Loucy (cell line): ENCODE results near the gene TUT1.

ENCODE experiments used
- H2AFZ ChIP-seq: fragments of 200-600 bp; sonication (generic); 2 replicates; pipeline ENCODE4 v1.6.0; 2016; ENCODE audit warnings: antibody characterized with exemption, mild to moderate bottlenecking, low read length, moderate library complexity
- H3F3A ChIP-seq: fragments of 200-600 bp; 2 replicates; pipeline ENCODE4 v1.6.0; 2016; ENCODE audit warnings: antibody characterized with exemption, low read depth, mild to moderate bottlenecking
- H3K27me3 ChIP-seq: fragments of 200-600 bp; sonication (generic); 2 replicates; pipeline ENCODE4 v1.6.1; 2014; ENCODE audit warnings: low read length, mild to moderate bottlenecking; ENCODE audit not compliant: insufficient read depth, poor library complexity, severe bottlenecking
- H3K36me3 ChIP-seq: fragments of 200-600 bp; sonication (generic); 2 replicates; pipeline ENCODE4 v1.6.1; 2016; ENCODE audit warnings: low read length; ENCODE audit not compliant: insufficient read depth
- H3K4me1 ChIP-seq: fragments of 200-600 bp; sonication (generic); 2 replicates; pipeline ENCODE4 v1.5.1; 2014; ENCODE audit warnings: low read length, mild to moderate bottlenecking; ENCODE audit not compliant: insufficient read depth, poor library complexity, severe bottlenecking
- H3K4me2 ChIP-seq: fragments of 200-600 bp; sonication (generic); 2 replicates; pipeline ENCODE4 v1.6.0; 2014; ENCODE audit warnings: antibody characterized with exemption, low read length, low read depth, mild to moderate bottlenecking; ENCODE audit not compliant: poor library complexity, severe bottlenecking
- H3K4me3 ChIP-seq: fragments of 200-600 bp; sonication (generic); 2 replicates; pipeline ENCODE4 v1.5.1; 2014; ENCODE audit warnings: low read length, mild to moderate bottlenecking, mixed read lengths; ENCODE audit not compliant: poor library complexity, severe bottlenecking
- H3K79me2 ChIP-seq: fragments of 200-600 bp; sonication (generic); 2 replicates; pipeline ENCODE4 v1.6.1; 2014; ENCODE audit warnings: low read length; ENCODE audit not compliant: insufficient read depth
- H3K9ac ChIP-seq: fragments of 200-600 bp; sonication (generic); 2 replicates; pipeline ENCODE4 v1.6.0; 2014; ENCODE audit warnings: mild to moderate bottlenecking, low read depth, low read length, moderate library complexity; ENCODE audit not compliant: poor library complexity, severe bottlenecking
- H3K9me2 ChIP-seq: fragments of 200-600 bp; sonication (generic); replicated peaks from 2 replicates; pipeline ENCODE4 v1.6.1; 2016; ENCODE audit warnings: low read depth, low read length, mixed read lengths
- H3K9me3 ChIP-seq: fragments of 200-600 bp; sonication (generic); 2 replicates; pipeline ENCODE4 v1.6.1; 2014; ENCODE audit warnings: mild to moderate bottlenecking, antibody characterized with exemption, low read length, low read depth; ENCODE audit not compliant: insufficient read depth
- H4K20me1 ChIP-seq: fragments of 200-600 bp; sonication (generic); 2 replicates; pipeline ENCODE4 v1.6.0; 2014; ENCODE audit warnings: antibody characterized with exemption, low read length, mild to moderate bottlenecking; ENCODE audit not compliant: insufficient read depth, poor library complexity, severe bottlenecking
- EZH2phosphoT487 ChIP-seq: fragments of 200-600 bp; IDR thresholded peaks from 2 replicates; pipeline ENCODE4 v1.6.1; 2018; ENCODE audit warnings: antibody characterized with exemption, mild to moderate bottlenecking, moderate library complexity, borderline replicate concordance
- TF ChIP-seq, protein P1 (sequence below): fragments of 200-600 bp; sonication (generic); conservative IDR thresholded peaks from 2 replicates; pipeline ENCODE4 v1.5.1; 2014; ENCODE audit warnings: mild to moderate bottlenecking, antibody characterized with exemption, low read length

The TUT1 gene

GRCh38 chr11:62615521-62615920 lies 24.2 kb upstream of the TUT1 start:
- peaks cover 23% of the 10 kb centered on the region for H3K79me2 ChIP-seq
- no peaks in the 10 kb centered on the region for H3K9me2 ChIP-seq
- no peaks in the 10 kb centered on the region for H3K36me3 ChIP-seq
- no peak overlapping the region for H3K4me3 ChIP-seq
- no peaks in the 10 kb centered on the region for H4K20me1 ChIP-seq
- no peak overlapping the region for H2AFZ ChIP-seq
- H3K4me2 ChIP-seq = no peak overlapping the region
- TF ChIP-seq EZH2phosphoT487 = no peak
- TF ChIP-seq, protein P1, sequence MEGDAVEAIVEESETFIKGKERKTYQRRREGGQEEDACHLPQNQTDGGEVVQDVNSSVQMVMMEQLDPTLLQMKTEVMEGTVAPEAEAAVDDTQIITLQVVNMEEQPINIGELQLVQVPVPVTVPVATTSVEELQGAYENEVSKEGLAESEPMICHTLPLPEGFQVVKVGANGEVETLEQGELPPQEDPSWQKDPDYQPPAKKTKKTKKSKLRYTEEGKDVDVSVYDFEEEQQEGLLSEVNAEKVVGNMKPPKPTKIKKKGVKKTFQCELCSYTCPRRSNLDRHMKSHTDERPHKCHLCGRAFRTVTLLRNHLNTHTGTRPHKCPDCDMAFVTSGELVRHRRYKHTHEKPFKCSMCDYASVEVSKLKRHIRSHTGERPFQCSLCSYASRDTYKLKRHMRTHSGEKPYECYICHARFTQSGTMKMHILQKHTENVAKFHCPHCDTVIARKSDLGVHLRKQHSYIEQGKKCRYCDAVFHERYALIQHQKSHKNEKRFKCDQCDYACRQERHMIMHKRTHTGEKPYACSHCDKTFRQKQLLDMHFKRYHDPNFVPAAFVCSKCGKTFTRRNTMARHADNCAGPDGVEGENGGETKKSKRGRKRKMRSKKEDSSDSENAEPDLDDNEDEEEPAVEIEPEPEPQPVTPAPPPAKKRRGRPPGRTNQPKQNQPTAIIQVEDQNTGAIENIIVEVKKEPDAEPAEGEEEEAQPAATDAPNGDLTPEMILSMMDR = no peak
- H3K4me1 ChIP-seq = peaks cover 20% of the 10 kb centered on the region
- no peak overlapping the region for H3K9ac ChIP-seq
- H3K27me3 ChIP-seq = no peaks in the 10 kb centered on the region
- peaks cover 8% of the 10 kb centered on the region for H3F3A ChIP-seq
- H3K9me3 ChIP-seq = no peaks in the 10 kb centered on the region

- Histone ChIP-seq H3F3A (peaks cover 8% of the 10 kb centered on the region), H3K9me2 (no peaks in the 10 kb centered on the region), H4K20me1 (no peaks in the 10 kb centered on the region), H3K9me3 (no peaks in the 10 kb centered on the region), H3K27me3 (no peaks in the 10 kb centered on the region), H3K4me1 (peaks cover 16% of the 10 kb centered on the region), H2AFZ (no peak overlapping the region), H3K4me2 (no peak overlapping the region), H3K4me3 (no peak overlapping the region), H3K79me2 (peaks cover 17% of the 10 kb centered on the region; the same call in 1 of the 2 replicates), H3K36me3 (no peaks in the 10 kb centered on the region), H3K9ac (peak overlapping the region; percentile 17)
- TF ChIP-seq, protein P1 = no peak
- TF ChIP-seq EZH2phosphoT487 = no peak
These were observed 23.0 kb upstream of the TUT1 start for GRCh38 chr11:62614275-62614674.

DNA sequence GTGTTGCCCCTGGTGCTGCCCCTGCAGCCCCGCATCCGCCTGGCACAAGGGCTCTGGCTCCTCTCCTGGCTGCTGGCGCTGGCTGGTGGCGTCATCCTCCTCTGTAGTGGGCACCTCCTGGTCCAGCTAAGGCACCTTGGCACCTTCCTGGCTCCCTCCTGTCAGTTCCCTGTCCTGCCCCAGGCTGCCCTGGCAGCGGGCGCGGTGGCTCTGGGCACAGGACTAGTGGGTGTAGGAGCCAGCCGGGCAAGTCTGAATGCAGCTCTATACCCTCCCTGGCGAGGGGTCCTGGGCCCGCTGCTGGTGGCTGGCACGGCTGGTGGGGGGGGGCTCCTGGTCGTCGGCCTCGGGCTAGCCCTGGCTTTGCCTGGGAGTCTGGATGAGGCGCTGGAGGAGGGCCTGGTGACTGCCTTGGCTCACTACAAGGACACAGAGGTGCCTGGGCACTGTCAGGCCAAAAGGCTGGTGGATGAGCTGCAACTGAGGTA lies 22.0 kb upstream of the TUT1 start:
- H3K79me2 ChIP-seq = peaks cover 14% of the 10 kb centered on the region; the same call in 1 of the 2 replicates
- no peaks in the 10 kb centered on the region for H3K36me3 ChIP-seq
- no peaks in the 10 kb centered on the region for H3K9me2 ChIP-seq
- H3F3A ChIP-seq = peaks cover 8% of the 10 kb centered on the region
- peak overlapping the region; percentile 90 for H3K4me3 ChIP-seq
- H3K9ac ChIP-seq = no peak overlapping the region
- H3K9me3 ChIP-seq = no peaks in the 10 kb centered on the region
- no peak for TF ChIP-seq EZH2phosphoT487
- H3K4me2 ChIP-seq = peak overlapping the region; percentile 81
- no peaks in the 10 kb centered on the region for H4K20me1 ChIP-seq
- H3K4me1 ChIP-seq = peaks cover 16% of the 10 kb centered on the region
- no peak overlapping the region for H2AFZ ChIP-seq
- H3K27me3 ChIP-seq = no peaks in the 10 kb centered on the region
